Dedifferentiated amniotic fluid mesenchymal stem cell (primary cell): ENCODE measurements around the gene NBPF3.

ENCODE experiments used
- DNase-seq: peaks from one replicate; pipeline ENCODE4 v3.0.0-alpha.2; 2016; ENCODE audit errors: extremely low spot score

The NBPF3 gene

GRCh38 chr1:21494196-21494595, 54.3 kb downstream of the NBPF3 start:
- DNase-seq = no peak

GRCh38 chr1:21495225-21495820, 55.4 kb downstream of the NBPF3 start:
- no peak for DNase-seq

- no peak for DNase-seq
Measured at GRCh38 chr1:21496063-21496462, 56.1 kb downstream of the NBPF3 start.

- DNase-seq = no peak
Measured at GRCh38 chr1:21496886-21497285, 56.9 kb downstream of the NBPF3 start.

- no peak for DNase-seq
Measured at GRCh38 chr1:21497466-21498061, 57.6 kb downstream of the NBPF3 start.

GRCh38 chr1:21499283-21499950, 59.5 kb downstream of the NBPF3 start:
- peak; percentile 22 for DNase-seq

- DNase-seq = no peak
Measured at GRCh38 chr1:21503706-21504377, 63.9 kb downstream of the NBPF3 start.

- DNase-seq = no peak
Measured at GRCh38 chr1:21506804-21507203, 66.9 kb downstream of the NBPF3 start.

GRCh38 chr1:21507511-21508270, 67.8 kb downstream of the NBPF3 start:
- no peak for DNase-seq

GRCh38 chr1:21508580-21509350, 68.8 kb downstream of the NBPF3 start:
- DNase-seq = peak; percentile 23

- no peak for DNase-seq
Measured at GRCh38 chr1:21509351-21510112, 69.6 kb downstream of the NBPF3 start, which contains the start of gene ALPL. Gene ALPL, plus strand, starts transcription at chr1:21509423. Its CDS starts 44,659 bp downstream, at chr1:21554082.

GRCh38 chr1:21510113-21510493, 70.2 kb downstream of the NBPF3 start:
- no peak for DNase-seq

GRCh38 chr1:21510885-21511578, 71.1 kb downstream of the NBPF3 start:
- DNase-seq = no peak

- peak; percentile 97 for DNase-seq
Measured at GRCh38 chr1:21511579-21512522, 71.9 kb downstream of the NBPF3 start.

GRCh38 chr1:21514245-21514644, 74.3 kb downstream of the NBPF3 start:
- no peak for DNase-seq

- DNase-seq = no peak
Measured at GRCh38 chr1:21517161-21517589, 77.2 kb downstream of the NBPF3 start.

- DNase-seq = no peak
Measured at GRCh38 chr1:21517660-21518480, 77.9 kb downstream of the NBPF3 start.
